SK-N-MC (cell line): ENCODE measurements around the gene GPC5.

Experiments
- EZH2 ChIP-seq: fragments of 200-600 bp; sonication (generic); IDR thresholded peaks from one replicate; pipeline ENCODE4 v1.6.1; 2017; ENCODE audit warnings: antibody characterized with exemption
- POLR2AphosphoS5 ChIP-seq: IDR thresholded peaks from 2 replicates; pipeline ENCODE4 v1.6.1; 2012; ENCODE audit warnings: mild to moderate bottlenecking, low read depth, low read length, borderline replicate concordance

- no peak for TF ChIP-seq EZH2
- TF ChIP-seq POLR2AphosphoS5, result no peak
Observed at GRCh38 chr13:92578358-92578757, 1179.9 kb downstream of the GPC5 start.
